Esophagus squamous epithelium (tissue), 5 donors: ENCODE measurements around the gene CRTAP. TPM values are rescaled to one million over a fixed set of nuclear protein-coding genes. Genes with fewer than 3 reads are reported as not detected.
"Not testable (repeated sequence)": the region's sequence is repeated elsewhere in the genome, so short reads cannot be mapped to it uniquely, and the experiment has no call there.

ENCODE experiments used
- DNase-seq: peaks from one replicate; lab custom pipeline; 2025; lab: John Stamatoyannopoulos, UW
- H3K27ac ChIP-seq, 4 donors: fragments of 200-600 bp; sonication (generic); one replicate each; pipeline ENCODE4 v1.5.1; 2016 to 2019; ENCODE audit warnings: mild to moderate bottlenecking in 1 of 4
- H3K27me3 ChIP-seq, 4 donors: fragments of 200-600 bp; sonication (generic); 1 replicate in 3 of 4; 2 replicates in 1 of 4; pipeline versions ENCODE4 v1.5.1 to v1.6.0; 2017 to 2021; ENCODE audit warnings: antibody characterized with exemption in 1 of 4
- H3K36me3 ChIP-seq, 3 donors: fragments of 200-600 bp; sonication (generic); one replicate each; pipeline ENCODE4 v1.5.1; 2016 to 2019
- H3K4me1 ChIP-seq, 3 donors: fragments of 200-600 bp; sonication (generic); one replicate each; pipeline ENCODE4 v1.5.1; 2017 to 2019
- H3K4me3 ChIP-seq, 4 donors: fragments of 200-600 bp; sonication (generic); 1 replicate in 3 of 4; 2 replicates in 1 of 4; pipeline ENCODE4 v1.5.1; 2016 to 2019; ENCODE audit warnings: mild to moderate bottlenecking in 2 of 4, moderate library complexity in 1 of 4
- H3K9me3 ChIP-seq, 3 donors: fragments of 200-600 bp; sonication (generic); one replicate each; pipeline ENCODE4 v1.5.1; 2016 to 2019
- POLR2A ChIP-seq, 4 donors: fragments of 450-650 bp; IDR thresholded peaks; one replicate each; pipeline ENCODE4 v1.6.1; 2017; ENCODE audit warnings: antibody characterized with exemption in 4 of 4, mild to moderate bottlenecking in 4 of 4, moderate library complexity in 3 of 4
- WGBS, 2 donors: methylation state at CpG; one replicate each; pipeline ENCODE4 v1.1.5; 2018; 5-methylcytosine and 5-hydroxymethylcytosine counted together
- intact Hi-C: fragments of 100-400 bp; cut with DNase I; formaldehyde crosslinking; loops from one replicate; pipeline ENCODE4 v1.15.0; 2022
- total RNA-seq, 4 donors: library from RNA; depleted of rRNA; stranded (reverse); fragments of >200 nt; gene quantifications; one replicate each; pipeline ENCODE4 v1.1.0, GENCODE V29; 2016
- TF ChIP-seq, protein P1 (sequence below), 6 experiments: fragments of 450-650 bp in 4 of 6; fragments of 200-600 bp in 2 of 6; sonication (generic) in 2 of 6; IDR thresholded peaks; one replicate each; pipeline ENCODE4 v1.5.1; 2016 to 2019; ENCODE audit warnings: antibody characterized with exemption in 6 of 6, mild to moderate bottlenecking in 4 of 6, moderate library complexity in 4 of 6
- donor health status: DM: yes; HTN: yes; CAD: no.

CRTAP gene
- 100 to 1,000 TPM in 2 of 4 donors, 10 to 100 TPM in 2; 67.1 to 159 (median 90.9) TPM for total RNA-seq

DNA sequence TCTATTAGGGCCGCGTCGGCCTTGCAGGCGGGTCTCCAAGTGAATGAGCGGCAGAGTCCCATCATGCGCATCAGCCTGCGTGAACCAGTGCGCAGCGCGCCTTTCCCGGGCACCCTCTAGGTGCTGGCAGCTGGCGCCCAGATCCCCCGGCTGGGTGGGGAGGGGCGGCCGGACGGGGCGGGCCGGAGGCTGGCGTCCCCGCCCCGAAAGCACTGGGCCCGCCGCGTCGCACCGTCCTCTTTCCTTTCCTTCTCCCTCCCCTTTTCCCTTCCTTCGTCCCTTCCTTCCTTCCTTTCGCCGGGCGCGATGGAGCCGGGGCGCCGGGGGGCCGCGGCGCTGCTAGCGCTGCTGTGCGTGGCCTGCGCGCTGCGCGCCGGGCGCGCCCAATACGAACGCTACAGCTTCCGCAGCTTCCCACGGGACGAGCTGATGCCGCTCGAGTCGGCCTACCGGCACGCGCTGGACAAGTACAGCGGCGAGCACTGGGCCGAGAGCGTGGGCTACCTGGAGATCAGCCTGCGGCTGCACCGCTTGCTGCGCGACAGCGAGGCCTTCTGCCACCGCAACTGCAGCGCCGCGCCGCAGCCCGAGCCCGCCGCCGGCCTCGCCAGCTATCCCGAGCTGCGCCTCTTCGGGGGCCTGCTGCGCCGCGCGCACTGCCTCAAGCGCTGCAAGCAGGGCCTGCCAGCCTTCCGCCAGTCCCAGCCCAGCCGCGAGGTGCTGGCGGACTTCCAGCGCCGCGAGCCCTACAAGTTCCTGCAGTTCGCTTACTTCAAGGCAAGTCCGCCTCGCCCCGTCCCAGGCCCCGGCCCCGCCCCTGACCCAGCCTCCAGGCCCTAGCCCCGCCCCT lies at the start of gene CRTAP:
TSS of gene CRTAP (plus strand) at position 243 of the 850 bp plus-strand sequence. CDS start at position 307, 64 bp downstream.
- H3K36me3 ChIP-seq, result peaks cover 0 to 14% (median 0%) of the 10 kb centered on the region in 3 donors
- H3K27me3 ChIP-seq, result no peaks in the 10 kb centered on the region
- TF ChIP-seq, protein P1, sequence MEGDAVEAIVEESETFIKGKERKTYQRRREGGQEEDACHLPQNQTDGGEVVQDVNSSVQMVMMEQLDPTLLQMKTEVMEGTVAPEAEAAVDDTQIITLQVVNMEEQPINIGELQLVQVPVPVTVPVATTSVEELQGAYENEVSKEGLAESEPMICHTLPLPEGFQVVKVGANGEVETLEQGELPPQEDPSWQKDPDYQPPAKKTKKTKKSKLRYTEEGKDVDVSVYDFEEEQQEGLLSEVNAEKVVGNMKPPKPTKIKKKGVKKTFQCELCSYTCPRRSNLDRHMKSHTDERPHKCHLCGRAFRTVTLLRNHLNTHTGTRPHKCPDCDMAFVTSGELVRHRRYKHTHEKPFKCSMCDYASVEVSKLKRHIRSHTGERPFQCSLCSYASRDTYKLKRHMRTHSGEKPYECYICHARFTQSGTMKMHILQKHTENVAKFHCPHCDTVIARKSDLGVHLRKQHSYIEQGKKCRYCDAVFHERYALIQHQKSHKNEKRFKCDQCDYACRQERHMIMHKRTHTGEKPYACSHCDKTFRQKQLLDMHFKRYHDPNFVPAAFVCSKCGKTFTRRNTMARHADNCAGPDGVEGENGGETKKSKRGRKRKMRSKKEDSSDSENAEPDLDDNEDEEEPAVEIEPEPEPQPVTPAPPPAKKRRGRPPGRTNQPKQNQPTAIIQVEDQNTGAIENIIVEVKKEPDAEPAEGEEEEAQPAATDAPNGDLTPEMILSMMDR (IDR thresholded peaks at IDR 0.05), result peak in 1 of 6 experiments; percentile 21
- peak in 2 of 4 donors; percentile 44 to 56 for TF ChIP-seq POLR2A (IDR thresholded peaks at IDR 0.05)
- 0 to 1% methylated on average over 15 to 50 of the region's 98 CpGs for WGBS, 2 donors
- intact Hi-C loops, result no loop called here
- peaks cover 3 to 49% (median 6%) of the 10 kb centered on the region in 3 donors for H3K4me1 ChIP-seq
- H3K4me3 ChIP-seq, result peak within 1 kb of the TSS; percentile 67 to 87 (median 84)
- H3K9me3 ChIP-seq, result no peaks in the 10 kb centered on the region
- DNase-seq, result peak; percentile 80
- peak within 1 kb of the TSS; percentile 89 to 99 (median 94) for H3K27ac ChIP-seq

DNA sequence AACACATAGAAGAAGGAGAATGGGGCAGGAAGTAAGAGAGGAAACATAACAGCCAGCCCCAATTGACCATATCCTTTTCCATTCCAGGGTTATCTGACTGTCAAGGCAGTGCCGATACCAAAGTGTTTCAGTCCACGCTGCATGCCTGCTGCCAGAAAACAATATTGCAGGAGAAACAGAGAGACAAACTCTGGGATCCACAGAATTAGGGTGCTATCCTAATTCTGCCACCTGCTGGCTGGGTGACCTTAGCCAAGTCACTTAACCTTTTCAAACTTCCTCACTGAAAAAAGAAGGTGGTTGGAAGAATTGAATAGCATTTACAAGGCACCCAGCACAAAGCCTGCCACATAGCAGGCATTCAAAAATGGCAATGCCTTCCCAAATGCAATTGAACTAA lies 48.9 kb upstream of the CRTAP start:
- intact Hi-C loops, result no loop called here
- peaks cover 0 to 9% (median 0%) of the 10 kb centered on the region in 3 donors for H3K4me1 ChIP-seq
- TF ChIP-seq, protein P1 (IDR thresholded peaks at IDR 0.05), result peak in 2 of 6 experiments; percentile 6 to 36
- TF ChIP-seq POLR2A (IDR thresholded peaks at IDR 0.05), result no peak
- no peak overlapping the region for H3K27ac ChIP-seq
- no peak overlapping the region for H3K4me3 ChIP-seq
- no peak for DNase-seq
- H3K36me3 ChIP-seq, result peaks cover 0 to 99% (median 0%) of the 10 kb centered on the region in 3 donors
- WGBS, 2 donors, result 73 to 97% methylated on average over 2 of the region's 2 CpGs
- no peaks in the 10 kb centered on the region for H3K9me3 ChIP-seq
- no peaks in the 10 kb centered on the region for H3K27me3 ChIP-seq

DNA sequence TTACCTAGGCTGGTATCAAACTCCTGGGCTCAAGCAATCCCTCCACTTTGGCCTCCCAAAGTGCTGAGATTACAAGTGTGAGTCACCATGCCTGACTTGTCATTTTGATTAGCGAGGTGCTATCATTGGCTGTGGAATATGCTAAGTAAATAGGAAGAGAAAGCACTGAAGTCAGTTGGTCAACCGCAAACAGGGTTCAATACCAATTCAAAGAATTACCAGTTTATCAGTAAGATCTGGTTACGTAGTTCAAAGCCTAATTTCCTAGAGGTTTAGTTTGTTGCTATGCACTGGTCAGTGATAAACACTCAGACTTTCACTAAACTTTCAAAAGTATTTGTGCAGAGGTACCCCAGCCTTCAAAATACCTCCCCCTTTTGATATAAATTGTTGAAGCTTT lies 46.3 kb upstream of the CRTAP start:
- H3K4me3 ChIP-seq, result no peak overlapping the region
- DNase-seq, result no peak
- no peak overlapping the region for H3K27ac ChIP-seq
- WGBS, 2 donors, result 63 to 81% methylated on average over 3 of the region's 3 CpGs
- no peak for TF ChIP-seq POLR2A (IDR thresholded peaks at IDR 0.05)
- TF ChIP-seq, protein P1 (IDR thresholded peaks at IDR 0.05), result no peak
- H3K4me1 ChIP-seq, result no peaks in the 10 kb centered on the region
- no peaks in the 10 kb centered on the region for H3K9me3 ChIP-seq
- peaks cover 0 to 99% (median 0%) of the 10 kb centered on the region in 3 donors for H3K36me3 ChIP-seq
- no peaks in the 10 kb centered on the region for H3K27me3 ChIP-seq
- intact Hi-C loops, result no loop called here

DNA sequence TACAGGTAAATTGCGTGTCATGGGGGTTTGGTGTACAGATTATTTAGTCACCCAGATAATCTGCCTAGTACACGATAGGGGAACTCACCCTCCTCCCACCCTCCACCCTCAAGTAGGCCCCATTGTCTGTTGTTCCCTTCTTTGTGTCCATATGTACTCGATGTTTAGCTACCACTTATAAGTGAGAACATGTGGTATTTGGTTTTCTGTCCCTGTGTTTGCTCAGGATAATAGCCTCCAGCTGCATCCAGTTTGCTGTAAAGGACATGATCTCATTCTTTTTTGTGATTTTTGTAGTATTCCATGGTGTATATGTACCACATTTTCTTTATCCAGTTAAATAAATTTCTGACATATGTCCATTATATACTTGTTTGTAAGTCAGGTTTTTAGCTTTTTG lies 44.0 kb upstream of the CRTAP start:
- 46 to 47% methylated on average over 3 of the region's 3 CpGs for WGBS, 2 donors
- not testable (repeated sequence) for H3K27ac ChIP-seq

DNA sequence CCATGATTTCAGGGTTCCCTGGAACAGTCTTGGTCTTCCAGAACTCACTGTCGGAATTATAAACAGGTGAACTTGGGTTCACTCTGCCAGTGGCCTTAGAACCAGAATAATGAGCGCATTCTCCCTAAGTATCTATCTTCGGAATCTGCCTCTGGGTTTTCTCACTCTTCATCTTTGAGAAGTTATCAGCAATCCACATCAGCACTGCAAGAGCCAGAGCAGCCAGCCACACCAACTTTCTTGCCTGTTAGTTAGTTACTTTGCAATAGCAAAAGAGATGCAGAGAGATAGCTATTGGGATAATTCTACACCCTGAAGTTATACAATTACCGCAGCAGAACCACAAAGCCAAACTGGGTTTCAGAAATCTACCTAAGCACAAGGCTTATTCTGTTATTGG lies 42.6 kb upstream of the CRTAP start:
- Histone ChIP-seq H3K9me3 (no peaks in the 10 kb centered on the region), H3K4me1 (peaks cover 0 to 6% (median 5%) of the 10 kb centered on the region in 3 donors), H3K27ac (no peak overlapping the region), H3K36me3 (peaks cover 0 to 74% (median 0%) of the 10 kb centered on the region in 3 donors), H3K27me3 (no peaks in the 10 kb centered on the region), H3K4me3 (no peak overlapping the region)
- WGBS, 2 donors, result 85 to 94% methylated on average over 4 of the region's 4 CpGs
- no peak for DNase-seq
- intact Hi-C loops, result loop anchor here (5.0 kb wide), 1 partner anchor 119 kb away; the partner anchor contains the start of gene CCR4
- TF ChIP-seq, protein P1 (IDR thresholded peaks at IDR 0.05), result no peak
- TF ChIP-seq POLR2A (IDR thresholded peaks at IDR 0.05), result no peak

More for the DNA sequence above, 44.0 kb upstream of the CRTAP start:
- peaks cover 0 to 80% (median 0%) of the 10 kb centered on the region in 3 donors for H3K36me3 ChIP-seq
- H3K9me3 ChIP-seq, H3K27me3 ChIP-seq, H3K4me3 ChIP-seq, DNase-seq, H3K4me1 ChIP-seq: not testable (repeated sequence)
- intact Hi-C loops, result loop anchor here (5.0 kb wide), 1 partner anchor 118 kb away; the partner anchor contains the start of gene CCR4
